ENCODE data around the gene MACROH2A1.

Gene MACROH2A1

GRCh38 chr5:135323227-135323626 is 75.8 kb downstream of the MACROH2A1 start:
- Histone ChIP-seq H3K4me2 (ENCODE audit: low read length) (no peak overlapping the region), H3K4me3 (ENCODE audit: low read length) (no peak overlapping the region), H3K4me1 (ENCODE audit: control insufficient read depth, insufficient read depth, low read length) (no peaks in the 10 kb centered on the region), H3K36me3 (ENCODE audit: insufficient read depth, low read length) (no peaks in the 10 kb centered on the region), H3K9me3 (replicated peaks; ENCODE audit: low read length) (no peaks in the 10 kb centered on the region), H3K27me3 (ENCODE audit: control insufficient read depth, insufficient read depth, low read length) (peaks cover 10% of the 10 kb centered on the region), H3K9ac (ENCODE audit: low read depth, low read length) (no peak overlapping the region)

GRCh38 chr5:135322744-135323143 is 76.3 kb downstream of the MACROH2A1 start:
- H3K4me1 ChIP-seq (ENCODE audit: control insufficient read depth, insufficient read depth, low read length): no peaks in the 10 kb centered on the region
- no peak overlapping the region for H3K4me3 ChIP-seq (ENCODE audit: low read length)
- no peaks in the 10 kb centered on the region for H3K36me3 ChIP-seq (ENCODE audit: insufficient read depth, low read length)
- no peak overlapping the region for H3K4me2 ChIP-seq (ENCODE audit: low read length)
- H3K9me3 ChIP-seq (replicated peaks; ENCODE audit: low read length): no peaks in the 10 kb centered on the region
- H3K9ac ChIP-seq (ENCODE audit: low read depth, low read length): no peak overlapping the region
- H3K27me3 ChIP-seq (ENCODE audit: control insufficient read depth, insufficient read depth, low read length): peaks cover 10% of the 10 kb centered on the region

GRCh38 chr5:135322271-135322670 is 76.8 kb downstream of the MACROH2A1 start:
- Histone ChIP-seq H3K9me3 (replicated peaks; ENCODE audit: low read length) (no peaks in the 10 kb centered on the region), H3K27me3 (ENCODE audit: control insufficient read depth, insufficient read depth, low read length) (peaks cover 10% of the 10 kb centered on the region), H3K9ac (ENCODE audit: low read depth, low read length) (no peak overlapping the region), H3K4me3 (ENCODE audit: low read length) (no peak overlapping the region), H3K4me1 (ENCODE audit: control insufficient read depth, insufficient read depth, low read length) (no peaks in the 10 kb centered on the region), H3K4me2 (ENCODE audit: low read length) (no peak overlapping the region), H3K36me3 (ENCODE audit: insufficient read depth, low read length) (no peaks in the 10 kb centered on the region)

GRCh38 chr5:135320718-135321484 is 78.1 kb downstream of the MACROH2A1 start:
- Histone ChIP-seq H3K4me2 (ENCODE audit: low read length) (no peak overlapping the region), H3K9me3 (replicated peaks; ENCODE audit: low read length) (no peaks in the 10 kb centered on the region), H3K27me3 (ENCODE audit: control insufficient read depth, insufficient read depth, low read length) (peaks cover 16% of the 10 kb centered on the region), H3K4me3 (ENCODE audit: low read length) (no peak overlapping the region), H3K4me1 (ENCODE audit: control insufficient read depth, insufficient read depth, low read length) (no peaks in the 10 kb centered on the region), H3K9ac (ENCODE audit: low read depth, low read length) (no peak overlapping the region), H3K36me3 (ENCODE audit: insufficient read depth, low read length) (no peaks in the 10 kb centered on the region)

GRCh38 chr5:135319928-135320606 is 79.0 kb downstream of the MACROH2A1 start:
- Histone ChIP-seq H3K9ac (ENCODE audit: low read depth, low read length) (no peak overlapping the region), H3K9me3 (replicated peaks; ENCODE audit: low read length) (no peaks in the 10 kb centered on the region), H3K4me2 (ENCODE audit: low read length) (no peak overlapping the region), H3K4me1 (ENCODE audit: control insufficient read depth, insufficient read depth, low read length) (no peaks in the 10 kb centered on the region), H3K27me3 (ENCODE audit: control insufficient read depth, insufficient read depth, low read length) (peaks cover 16% of the 10 kb centered on the region), H3K36me3 (ENCODE audit: insufficient read depth, low read length) (no peaks in the 10 kb centered on the region), H3K4me3 (ENCODE audit: low read length) (no peak overlapping the region)

- Histone ChIP-seq H3K4me2 (ENCODE audit: low read length) (no peak overlapping the region), H3K9me3 (replicated peaks; ENCODE audit: low read length) (no peaks in the 10 kb centered on the region), H3K9ac (ENCODE audit: low read depth, low read length) (no peak overlapping the region), H3K36me3 (ENCODE audit: insufficient read depth, low read length) (no peaks in the 10 kb centered on the region), H3K4me3 (ENCODE audit: low read length) (no peak overlapping the region), H3K27me3 (ENCODE audit: control insufficient read depth, insufficient read depth, low read length) (peaks cover 16% of the 10 kb centered on the region), H3K4me1 (ENCODE audit: control insufficient read depth, insufficient read depth, low read length) (no peaks in the 10 kb centered on the region)
Measured at GRCh38 chr5:135319458-135319857, 79.6 kb downstream of the MACROH2A1 start.

- H3K9ac ChIP-seq (ENCODE audit: low read depth, low read length): no peak overlapping the region
- H3K36me3 ChIP-seq (ENCODE audit: insufficient read depth, low read length): no peaks in the 10 kb centered on the region
- H3K4me2 ChIP-seq (ENCODE audit: low read length): no peak overlapping the region
- H3K4me1 ChIP-seq (ENCODE audit: control insufficient read depth, insufficient read depth, low read length): no peaks in the 10 kb centered on the region
- peaks cover 16% of the 10 kb centered on the region for H3K27me3 ChIP-seq (ENCODE audit: control insufficient read depth, insufficient read depth, low read length)
- no peak overlapping the region for H3K4me3 ChIP-seq (ENCODE audit: low read length)
- H3K9me3 ChIP-seq (replicated peaks; ENCODE audit: low read length): no peaks in the 10 kb centered on the region
Measured at GRCh38 chr5:135318924-135319323, 80.1 kb downstream of the MACROH2A1 start.

- H3K36me3 ChIP-seq (ENCODE audit: insufficient read depth, low read length): no peaks in the 10 kb centered on the region
- H3K27me3 ChIP-seq (ENCODE audit: control insufficient read depth, insufficient read depth, low read length): peaks cover 16% of the 10 kb centered on the region
- H3K4me3 ChIP-seq (ENCODE audit: low read length): no peak overlapping the region
- H3K9ac ChIP-seq (ENCODE audit: low read depth, low read length): no peak overlapping the region
- H3K9me3 ChIP-seq (replicated peaks; ENCODE audit: low read length): no peaks in the 10 kb centered on the region
- H3K4me1 ChIP-seq (ENCODE audit: control insufficient read depth, insufficient read depth, low read length): no peaks in the 10 kb centered on the region
- H3K4me2 ChIP-seq (ENCODE audit: low read length): no peak overlapping the region
Measured at GRCh38 chr5:135318037-135318436, 81.0 kb downstream of the MACROH2A1 start.

GRCh38 chr5:135317286-135317685 is 81.7 kb downstream of the MACROH2A1 start:
- Histone ChIP-seq H3K36me3 (ENCODE audit: insufficient read depth, low read length) (no peaks in the 10 kb centered on the region), H3K9ac (ENCODE audit: low read depth, low read length) (no peak overlapping the region), H3K4me2 (ENCODE audit: low read length) (no peak overlapping the region), H3K9me3 (replicated peaks; ENCODE audit: low read length) (no peaks in the 10 kb centered on the region), H3K4me3 (ENCODE audit: low read length) (no peak overlapping the region), H3K27me3 (ENCODE audit: control insufficient read depth, insufficient read depth, low read length) (peaks cover 16% of the 10 kb centered on the region), H3K4me1 (ENCODE audit: control insufficient read depth, insufficient read depth, low read length) (no peaks in the 10 kb centered on the region)

GRCh38 chr5:135315386-135315785 is 83.6 kb downstream of the MACROH2A1 start:
- H3K4me2 ChIP-seq (ENCODE audit: low read length): no peak overlapping the region
- no peak overlapping the region for H3K4me3 ChIP-seq (ENCODE audit: low read length)
- no peaks in the 10 kb centered on the region for H3K9me3 ChIP-seq (replicated peaks; ENCODE audit: low read length)
- H3K9ac ChIP-seq (ENCODE audit: low read depth, low read length): no peak overlapping the region
- H3K36me3 ChIP-seq (ENCODE audit: insufficient read depth, low read length): no peaks in the 10 kb centered on the region
- H3K4me1 ChIP-seq (ENCODE audit: control insufficient read depth, insufficient read depth, low read length): peaks cover 3% of the 10 kb centered on the region
- peaks cover 6% of the 10 kb centered on the region for H3K27me3 ChIP-seq (ENCODE audit: control insufficient read depth, insufficient read depth, low read length)

GRCh38 chr5:135313946-135314345 is 85.1 kb downstream of the MACROH2A1 start:
- Histone ChIP-seq H3K9ac (ENCODE audit: low read depth, low read length) (no peak overlapping the region), H3K4me1 (ENCODE audit: control insufficient read depth, insufficient read depth, low read length) (peaks cover 16% of the 10 kb centered on the region), H3K27me3 (ENCODE audit: control insufficient read depth, insufficient read depth, low read length) (peaks cover 6% of the 10 kb centered on the region)

GRCh38 chr5:135313405-135313804 is 85.6 kb downstream of the MACROH2A1 start:
- Histone ChIP-seq H3K4me1 (ENCODE audit: control insufficient read depth, insufficient read depth, low read length) (peaks cover 22% of the 10 kb centered on the region), H3K27me3 (ENCODE audit: control insufficient read depth, insufficient read depth, low read length) (peaks cover 6% of the 10 kb centered on the region), H3K4me3 (ENCODE audit: low read length) (no peak overlapping the region), H3K36me3 (ENCODE audit: insufficient read depth, low read length) (no peaks in the 10 kb centered on the region), H3K9ac (ENCODE audit: low read depth, low read length) (no peak overlapping the region), H3K4me2 (ENCODE audit: low read length) (no peak overlapping the region), H3K9me3 (replicated peaks; ENCODE audit: low read length) (no peaks in the 10 kb centered on the region)

More at GRCh38 chr5:135313946-135314345, 85.1 kb downstream of the MACROH2A1 start:
- no peak overlapping the region for H3K4me3 ChIP-seq (ENCODE audit: low read length)
- no peak overlapping the region for H3K4me2 ChIP-seq (ENCODE audit: low read length)
- no peaks in the 10 kb centered on the region for H3K36me3 ChIP-seq (ENCODE audit: insufficient read depth, low read length)
- no peaks in the 10 kb centered on the region for H3K9me3 ChIP-seq (replicated peaks; ENCODE audit: low read length)

All from skeletal muscle satellite cell (primary cell).